Gastrocnemius medialis (tissue), 4 donors: Measurements from ENCODE around the gene PTAFR.

Experiments
- POLR2A ChIP-seq, 2 donors: fragments of 450-650 bp; IDR thresholded peaks; one replicate each; pipeline ENCODE4 v1.6.1; 2017; ENCODE audit warnings: antibody characterized with exemption in 2 of 2, mild to moderate bottlenecking in 2 of 2, moderate library complexity in 2 of 2
- TF ChIP-seq, protein P1 (sequence below), 5 experiments: fragments of 450-650 bp in 3 of 5; fragments of 200-600 bp in 2 of 5; sonication (generic) in 2 of 5; IDR thresholded peaks in 4 of 5; conservative IDR thresholded peaks in 1 of 5; 1 replicate in 4 of 5; 2 replicates in 1 of 5; pipeline ENCODE4 v1.5.1; 2016 to 2019; ENCODE audit warnings: antibody characterized with exemption in 5 of 5, mild to moderate bottlenecking in 3 of 5, moderate library complexity in 3 of 5

DNA sequence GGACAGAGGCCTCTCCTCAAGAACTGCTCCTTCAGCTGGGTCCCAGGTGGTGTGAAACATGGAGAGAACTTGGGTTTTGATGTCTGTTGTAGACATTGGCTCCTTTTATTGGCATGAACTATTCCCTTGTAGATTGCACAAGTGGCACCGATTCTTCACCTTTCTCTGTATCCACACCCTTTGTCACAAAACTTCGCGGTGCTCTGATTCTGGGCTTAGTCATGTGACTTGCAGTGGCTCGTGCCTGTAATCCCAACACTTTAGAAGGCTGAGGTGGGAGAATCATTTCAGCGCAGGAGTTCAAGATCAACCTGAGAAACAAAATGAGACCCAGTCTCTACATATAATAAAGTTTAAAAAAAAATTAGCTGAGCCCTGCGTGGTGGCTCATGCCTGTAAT lies 45.6 kb downstream of the PTAFR start:
- TF ChIP-seq POLR2A (IDR thresholded peaks at IDR 0.05) = no peak
- TF ChIP-seq, protein P1, sequence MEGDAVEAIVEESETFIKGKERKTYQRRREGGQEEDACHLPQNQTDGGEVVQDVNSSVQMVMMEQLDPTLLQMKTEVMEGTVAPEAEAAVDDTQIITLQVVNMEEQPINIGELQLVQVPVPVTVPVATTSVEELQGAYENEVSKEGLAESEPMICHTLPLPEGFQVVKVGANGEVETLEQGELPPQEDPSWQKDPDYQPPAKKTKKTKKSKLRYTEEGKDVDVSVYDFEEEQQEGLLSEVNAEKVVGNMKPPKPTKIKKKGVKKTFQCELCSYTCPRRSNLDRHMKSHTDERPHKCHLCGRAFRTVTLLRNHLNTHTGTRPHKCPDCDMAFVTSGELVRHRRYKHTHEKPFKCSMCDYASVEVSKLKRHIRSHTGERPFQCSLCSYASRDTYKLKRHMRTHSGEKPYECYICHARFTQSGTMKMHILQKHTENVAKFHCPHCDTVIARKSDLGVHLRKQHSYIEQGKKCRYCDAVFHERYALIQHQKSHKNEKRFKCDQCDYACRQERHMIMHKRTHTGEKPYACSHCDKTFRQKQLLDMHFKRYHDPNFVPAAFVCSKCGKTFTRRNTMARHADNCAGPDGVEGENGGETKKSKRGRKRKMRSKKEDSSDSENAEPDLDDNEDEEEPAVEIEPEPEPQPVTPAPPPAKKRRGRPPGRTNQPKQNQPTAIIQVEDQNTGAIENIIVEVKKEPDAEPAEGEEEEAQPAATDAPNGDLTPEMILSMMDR (IDR thresholded peaks at IDR 0.05 in 4 of 5, conservative IDR thresholded peaks at IDR 0.05 in 1 of 5) = no peak
